Left lobe of liver (tissue), 2 donors: Measurements from ENCODE around the gene PRR5. TPM values are rescaled to one million over a fixed set of nuclear protein-coding genes. Genes with fewer than 3 reads are reported as not detected.
A peak's percentile ranks its signal among the peaks of the same experiment; 100 is the strongest.

ENCODE experiments used
- ATAC-seq: fragments of 200-7000 bp; cut with Tn5 transposase; one replicate; pipeline ENCODE4 v1.9.1; 2020; ENCODE audit warnings: mild to moderate bottlenecking, moderate library complexity
- DNase-seq: peaks from one replicate; pipeline ENCODE4 v3.0.0-alpha.2; 2020; ENCODE audit warnings: low spot score
- total RNA-seq: library from RNA; stranded (reverse); gene quantifications from one replicate; pipeline ENCODE4 v1.2.1, GENCODE V29; 2021
- donor health status: DM: no; HTN: no; CAD: no; lungs with moderate emphysema.
- donor health status: DM: no; HTN: yes; CAD: no.

Gene PRR5
- total RNA-seq, 1 donor from 2014 or later: 30.0 TPM

DNA sequence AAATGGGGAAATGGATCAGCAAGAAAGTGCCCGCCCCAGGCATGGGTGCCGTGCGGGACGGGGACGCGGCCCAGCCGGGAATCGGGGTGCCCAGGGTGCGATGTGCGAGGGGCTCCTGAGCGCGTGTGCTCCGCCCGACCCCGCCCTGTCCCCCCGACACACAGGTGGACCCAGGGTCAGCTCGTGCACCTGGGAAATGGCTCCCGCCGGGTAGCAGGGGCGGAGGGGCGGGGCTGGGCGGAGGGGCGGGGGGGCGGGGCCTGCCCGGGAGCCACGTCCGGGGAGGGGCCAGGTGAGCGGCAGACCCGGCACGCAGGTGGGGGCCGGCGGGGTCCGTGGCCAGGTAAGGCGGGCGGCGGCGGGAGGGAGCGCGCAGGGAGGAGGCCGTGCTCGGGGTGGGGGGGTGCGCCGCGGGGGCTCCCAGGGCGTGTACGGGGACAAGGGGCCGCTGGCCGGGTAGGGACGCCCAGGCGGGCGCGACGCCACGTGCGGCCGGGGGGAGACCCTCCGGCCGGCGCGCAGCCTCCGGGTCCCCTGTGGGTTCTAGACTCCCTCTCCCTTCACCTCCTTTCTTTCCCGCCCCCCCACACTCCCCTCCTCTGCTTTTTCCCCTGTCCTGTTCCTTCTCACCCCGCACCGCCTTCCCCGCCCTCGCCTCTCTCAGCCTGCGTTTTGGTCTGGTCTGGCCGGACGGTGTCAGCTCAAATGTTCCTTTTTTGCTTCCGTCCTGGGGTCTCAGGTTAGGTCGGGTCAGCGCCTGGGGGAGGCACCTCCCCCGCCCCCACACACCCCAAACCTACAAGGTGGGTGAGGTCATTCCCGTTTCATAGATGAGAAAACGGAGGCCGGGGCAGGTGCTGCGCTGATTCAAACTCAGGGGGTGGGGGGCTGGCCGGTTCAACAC is 50.5 kb downstream of the PRR5 start, which contains the start of gene ARHGAP8:
Gene ARHGAP8, plus strand, starts transcription at position 291 of the 904 bp plus-strand sequence. CDS start 33,953 bp downstream, outside the sequence.
- ATAC-seq: peak; percentile 32
- DNase-seq: no peak

DNA sequence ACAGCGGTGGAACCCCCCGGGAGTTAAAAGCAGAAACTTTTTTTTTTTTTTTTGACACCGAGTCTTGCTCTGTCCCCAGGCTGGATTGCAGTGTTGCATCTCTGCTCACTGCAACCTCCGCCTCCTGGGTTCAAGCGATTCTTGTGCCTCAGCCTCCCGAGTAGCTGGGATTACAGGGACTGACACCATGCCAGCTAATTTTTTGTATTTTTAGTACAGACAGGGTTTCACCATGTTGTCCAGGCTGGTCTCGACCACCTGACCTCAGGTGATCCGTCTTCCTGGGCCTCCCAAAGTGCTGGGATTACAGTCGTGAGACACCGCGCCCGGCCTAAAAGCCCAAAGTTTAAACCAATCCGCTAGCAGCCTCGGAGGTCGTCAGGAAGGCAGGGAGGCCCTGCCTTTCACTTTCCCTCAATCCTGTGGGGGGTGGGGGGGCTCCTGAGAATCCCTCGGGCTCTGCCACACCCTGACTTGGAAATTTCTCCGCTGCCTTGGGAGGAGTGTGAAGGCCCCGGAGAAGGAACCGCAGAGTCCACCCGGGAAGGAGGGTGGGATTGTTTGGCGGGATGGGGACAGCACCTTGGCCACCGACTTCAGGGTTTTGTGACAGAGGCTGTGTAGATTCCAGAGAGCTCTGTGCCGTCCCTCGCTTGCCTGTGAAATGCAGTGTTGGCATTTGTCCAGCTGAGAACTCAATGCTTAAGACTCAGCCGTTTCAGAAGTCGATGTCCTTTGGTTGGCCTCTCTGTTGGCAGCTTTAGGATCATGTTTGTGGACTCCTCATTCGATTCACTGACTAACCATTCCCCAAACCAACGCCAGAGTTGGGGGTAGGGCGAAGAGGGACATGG is 51.4 kb downstream of the PRR5 start:
- DNase-seq: no peak
- ATAC-seq: peak; percentile 19

DNA sequence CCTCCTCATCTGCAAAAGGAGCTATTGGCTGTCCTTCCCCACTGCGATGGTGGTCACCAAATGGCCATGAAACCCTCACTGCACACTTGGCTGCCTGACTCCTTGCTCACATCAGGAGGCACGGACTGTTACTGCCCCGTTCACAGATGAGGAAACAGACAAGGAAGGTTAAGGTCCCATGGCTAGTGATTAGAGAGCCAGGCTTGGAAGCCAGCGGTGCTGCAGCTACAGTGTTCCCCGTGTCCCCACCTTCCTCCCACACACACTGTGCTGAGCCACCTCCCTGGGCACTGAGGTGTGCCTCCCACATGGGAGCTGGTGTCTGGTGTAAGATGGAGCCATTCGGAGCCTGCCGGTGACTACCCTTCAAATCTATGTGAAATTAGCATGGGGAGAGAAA is 53.0 kb downstream of the PRR5 start:
- ATAC-seq (no peak), DNase-seq (no peak)

DNA sequence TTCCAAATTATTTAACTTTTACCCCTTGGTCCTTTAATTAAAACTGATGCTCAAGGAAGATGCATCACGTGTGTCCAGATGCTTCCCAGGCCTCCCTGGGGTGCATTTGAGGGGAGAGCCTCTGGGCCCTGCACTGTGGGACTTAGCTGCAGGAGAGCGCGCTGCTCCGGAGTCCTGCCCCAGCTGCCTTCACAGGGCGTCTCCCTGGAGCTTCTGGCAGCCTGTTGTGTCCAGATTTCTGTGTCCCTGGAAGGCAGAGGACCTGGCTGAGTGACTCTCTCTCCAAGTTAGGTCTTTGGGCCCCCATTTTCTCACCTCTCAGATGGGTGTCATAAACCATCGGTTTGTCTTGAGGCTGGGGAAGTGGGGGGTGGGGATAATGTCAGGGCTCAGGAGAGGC is 53.4 kb downstream of the PRR5 start:
- DNase-seq (no peak), ATAC-seq (no peak)

DNA sequence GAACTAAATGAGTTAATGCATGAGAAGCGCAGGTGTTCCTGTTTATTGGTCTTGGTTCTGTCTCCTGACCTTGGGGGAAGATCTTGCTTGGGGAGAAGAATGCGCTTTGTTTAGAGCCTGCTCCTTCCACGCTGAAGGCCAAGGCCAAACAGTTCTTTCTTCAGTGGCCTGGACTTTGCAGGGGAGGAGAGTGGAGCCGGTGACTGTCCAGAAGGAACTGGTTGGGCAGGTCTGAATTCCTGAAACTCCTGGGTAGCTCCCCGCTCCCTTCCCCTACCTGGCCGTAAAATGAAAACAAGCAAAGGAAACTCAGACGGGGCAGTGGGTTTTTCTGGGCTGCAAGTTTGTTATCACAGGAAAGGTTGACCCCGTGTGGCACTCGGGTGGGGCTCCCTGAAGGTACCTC is 54.0 kb downstream of the PRR5 start:
- ATAC-seq (no peak), DNase-seq (no peak)

DNA sequence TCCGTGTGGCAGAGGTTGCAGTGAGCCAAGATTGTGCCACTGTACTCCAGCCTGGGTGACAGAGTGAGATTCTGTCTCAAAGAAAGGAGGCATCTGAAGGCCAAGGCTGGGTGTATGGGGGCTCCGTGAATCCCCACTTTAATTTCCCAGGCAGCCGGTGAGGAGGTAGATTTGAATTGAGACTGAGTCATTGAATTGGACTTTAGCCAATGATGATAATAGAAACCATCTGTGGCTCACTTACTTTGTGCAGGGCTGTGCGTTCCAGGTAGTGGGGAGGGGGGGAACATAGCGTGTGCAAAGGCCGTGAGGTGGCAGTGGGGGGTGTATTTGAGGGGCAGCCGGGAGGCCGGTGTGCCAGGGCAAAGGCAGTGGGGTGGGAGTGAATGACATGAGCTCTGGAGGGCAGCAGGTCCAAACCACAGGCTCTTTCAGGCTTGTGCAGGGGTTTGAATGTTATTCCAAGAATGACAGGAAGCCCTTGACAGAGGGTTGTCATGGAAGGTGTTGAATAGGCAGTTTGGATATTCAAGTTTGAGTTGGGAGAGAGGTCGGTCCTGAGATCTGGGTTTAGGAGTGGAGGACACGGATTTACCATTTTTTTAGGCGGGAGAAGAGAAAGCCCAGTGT is 56.5 kb downstream of the PRR5 start:
- no peak for ATAC-seq
- no peak for DNase-seq

DNA sequence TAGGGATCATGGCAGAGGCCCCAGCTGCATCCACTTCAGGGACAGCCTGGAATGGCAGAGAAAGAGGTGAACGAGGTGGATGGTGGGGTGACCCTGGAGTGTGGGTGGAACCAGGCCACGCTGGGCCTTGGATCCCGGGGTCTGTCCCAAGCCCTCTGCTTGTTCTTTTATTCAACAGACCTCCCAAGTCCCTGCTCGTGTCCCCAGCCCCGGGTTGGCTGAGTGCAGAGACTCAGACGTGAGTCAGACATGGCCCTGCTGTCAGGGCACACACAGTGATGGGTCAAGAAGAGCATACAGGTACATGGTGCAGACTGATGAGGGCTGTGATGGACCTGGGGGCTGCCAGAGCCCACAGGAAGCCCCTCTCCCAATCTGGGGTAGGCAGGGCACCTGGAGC is 57.0 kb downstream of the PRR5 start:
- ATAC-seq: no peak
- DNase-seq: no peak

DNA sequence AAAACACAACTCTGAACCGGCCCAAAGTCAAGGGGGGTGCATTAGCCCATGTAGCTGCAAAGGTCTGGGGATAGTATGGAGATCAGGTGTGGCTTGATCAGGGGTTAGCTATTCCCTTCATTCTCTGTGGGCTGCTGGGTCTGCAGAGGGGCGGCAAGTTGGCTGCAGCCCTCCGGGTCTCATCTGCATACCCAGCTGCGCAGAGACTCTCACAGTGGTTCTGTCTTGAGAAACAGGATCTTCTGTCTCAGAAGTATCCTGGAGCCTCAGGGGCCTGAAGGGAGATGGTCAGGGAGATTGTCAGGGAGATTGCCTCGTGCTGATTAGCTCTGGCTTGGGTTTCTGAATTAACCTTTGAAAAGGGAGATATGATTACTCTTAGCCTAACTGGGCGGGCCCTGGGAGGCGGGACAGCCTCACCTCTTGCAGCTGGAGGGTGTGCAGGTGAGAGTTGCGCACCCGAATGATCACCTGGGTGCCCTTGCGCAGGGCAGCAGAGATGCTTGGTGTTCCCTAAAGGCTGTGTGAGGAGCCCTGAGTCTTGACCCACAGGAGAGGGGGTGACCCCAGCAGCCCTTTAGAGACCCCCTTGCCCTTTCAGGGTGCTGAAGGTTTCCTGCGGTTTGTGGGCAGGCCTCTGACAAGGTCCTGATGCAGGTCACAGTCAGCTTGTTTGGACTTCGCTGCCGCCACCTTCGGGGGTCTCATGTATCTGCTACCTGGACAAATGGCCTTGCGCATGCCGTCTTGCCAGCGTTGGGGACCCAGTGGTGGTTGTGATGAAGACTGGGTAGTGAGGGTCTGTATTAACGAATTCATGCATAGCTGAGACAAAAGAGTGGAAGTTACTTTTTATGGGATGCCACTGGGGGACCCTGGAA is 57.7 kb downstream of the PRR5 start:
- ATAC-seq: no peak

DNA sequence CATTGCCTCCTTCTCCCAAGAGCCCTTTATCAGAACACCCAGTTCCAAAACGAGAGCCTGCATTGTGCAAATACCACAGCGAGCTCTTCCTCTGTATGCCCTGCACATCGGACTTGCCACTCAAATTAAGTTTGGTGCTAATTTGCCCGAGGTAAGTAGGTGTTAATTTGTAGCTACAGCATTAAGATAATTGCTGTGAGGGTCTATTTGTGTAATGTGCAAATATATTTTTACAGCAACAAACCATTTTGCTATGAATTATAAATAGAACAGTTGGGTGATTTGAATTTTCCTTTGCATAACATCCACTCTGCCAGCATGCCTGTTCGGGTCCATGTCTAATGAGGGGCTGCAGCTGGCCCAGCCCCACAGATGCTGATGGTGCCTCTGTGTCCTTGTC is 58.5 kb downstream of the PRR5 start:
- ATAC-seq (no peak), DNase-seq (no peak)

More for the DNA sequence above, 57.7 kb downstream of the PRR5 start:
- DNase-seq: no peak

DNA sequence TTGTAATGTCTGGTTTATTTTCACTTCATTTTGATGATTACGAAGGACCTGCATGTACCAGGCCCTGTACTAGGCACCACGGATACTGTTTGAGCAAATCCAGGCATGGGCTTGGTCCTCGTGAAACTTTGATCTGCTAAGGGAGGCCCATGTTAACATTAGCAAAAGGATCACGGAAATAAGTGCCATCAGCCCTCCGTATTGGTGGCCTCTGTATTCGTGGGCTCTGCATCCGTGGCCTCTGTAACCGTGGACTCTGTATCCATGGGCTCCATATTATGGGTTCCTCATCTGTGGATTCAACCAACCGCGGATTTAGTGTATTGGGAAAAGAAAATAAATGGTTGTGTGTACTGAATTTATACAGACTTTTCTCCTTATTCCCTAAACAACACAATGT is 59.0 kb downstream of the PRR5 start:
- ATAC-seq (no peak), DNase-seq (no peak)

DNA sequence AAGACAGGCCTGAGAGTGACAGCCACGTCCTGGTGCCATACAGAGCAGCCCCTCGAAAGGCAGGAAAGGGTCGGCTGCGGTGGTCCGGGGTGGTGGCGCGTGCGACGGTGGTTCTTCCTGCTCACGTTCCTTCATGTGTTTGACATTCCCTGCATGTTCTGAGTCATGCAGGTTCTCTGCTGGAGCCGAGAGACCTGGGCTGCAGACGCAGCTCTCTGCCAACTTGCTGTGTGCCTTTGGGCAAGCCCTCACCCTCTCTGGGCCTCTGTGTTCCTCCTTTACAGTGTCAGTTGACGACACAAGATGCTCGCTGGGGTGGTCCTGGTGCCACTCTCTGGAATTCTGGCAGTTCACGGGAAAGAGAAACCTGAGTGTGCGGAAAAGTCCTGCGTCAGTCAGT is 62.4 kb downstream of the PRR5 start:
- no peak for DNase-seq
- no peak for ATAC-seq

DNA sequence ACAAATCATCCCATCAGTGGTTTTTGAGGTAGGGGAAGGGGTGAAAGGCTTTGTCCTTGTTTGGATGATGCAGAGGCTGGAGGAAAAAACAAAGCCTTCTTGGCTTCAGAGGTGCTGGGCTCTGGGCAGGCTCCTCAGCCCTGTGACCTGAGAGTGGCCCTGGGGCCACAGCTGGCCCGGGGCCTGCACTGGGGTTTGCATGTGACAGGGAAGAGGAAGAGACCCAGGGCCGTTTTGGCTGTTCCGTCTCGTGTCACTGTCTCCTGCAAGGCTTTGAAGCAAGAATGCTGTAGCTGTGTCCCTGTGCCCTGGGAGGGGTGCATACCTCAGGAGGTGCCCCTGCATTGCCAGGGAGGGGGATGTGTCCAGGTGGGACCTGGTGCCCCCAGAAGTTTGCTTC is 63.0 kb downstream of the PRR5 start:
- DNase-seq (no peak), ATAC-seq (peak; percentile 23)

DNA sequence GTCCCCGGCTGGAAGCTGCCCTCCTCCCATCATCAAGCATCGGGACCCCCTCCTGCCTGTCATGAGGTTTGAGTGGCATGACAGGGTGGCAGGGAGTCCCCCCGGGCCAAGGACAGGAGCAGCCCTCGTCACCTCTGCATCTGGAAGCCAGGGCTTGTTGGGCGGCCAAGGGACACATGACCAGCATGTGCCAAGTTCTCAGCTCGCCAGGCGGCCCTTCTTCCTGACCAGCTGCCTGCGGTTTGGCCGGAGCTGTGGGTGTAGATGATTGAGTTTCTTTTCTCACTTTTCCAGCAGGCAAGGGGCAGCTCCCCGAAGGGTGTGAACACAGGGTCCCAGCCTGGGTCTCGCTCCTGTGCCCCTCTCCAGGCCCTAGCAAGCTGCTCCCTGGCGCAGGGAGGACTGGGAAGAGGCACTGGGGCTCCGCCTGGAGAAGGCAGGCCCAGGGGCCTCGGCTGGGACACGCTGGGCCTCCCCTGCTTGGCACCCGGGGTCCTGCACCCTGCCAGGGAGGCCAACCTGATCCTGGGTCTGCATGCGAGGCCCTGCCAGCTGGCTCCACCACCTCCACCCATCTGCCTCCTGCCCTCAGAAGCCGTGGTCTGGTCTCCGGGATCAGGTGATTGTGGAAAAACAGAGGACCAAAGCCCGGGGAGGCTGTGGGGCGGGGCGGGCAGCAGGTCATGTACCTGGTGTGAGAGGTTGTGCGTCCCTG is 63.7 kb downstream of the PRR5 start:
- peak; percentile 11 for ATAC-seq
- DNase-seq: no peak

DNA sequence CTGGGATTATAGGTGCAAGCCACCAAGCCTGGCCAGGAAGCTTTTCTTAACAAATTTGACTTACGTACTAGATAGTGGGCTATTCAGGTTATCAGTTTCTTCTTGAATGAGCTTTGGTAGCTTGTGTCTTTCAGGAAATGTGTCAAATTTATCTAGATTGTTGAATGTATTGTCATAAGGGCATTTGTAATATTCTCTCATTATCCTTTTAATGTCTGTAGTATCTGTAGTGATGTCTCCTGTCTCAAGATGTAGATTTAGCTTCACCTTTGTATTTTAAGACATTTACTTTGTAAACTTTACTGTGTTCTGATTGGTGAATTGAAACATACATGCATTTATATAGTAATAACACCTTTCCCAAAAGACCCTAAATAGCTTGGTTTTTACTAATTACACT is 71.1 kb downstream of the PRR5 start:
- DNase-seq (no peak), ATAC-seq (no peak)

DNA sequence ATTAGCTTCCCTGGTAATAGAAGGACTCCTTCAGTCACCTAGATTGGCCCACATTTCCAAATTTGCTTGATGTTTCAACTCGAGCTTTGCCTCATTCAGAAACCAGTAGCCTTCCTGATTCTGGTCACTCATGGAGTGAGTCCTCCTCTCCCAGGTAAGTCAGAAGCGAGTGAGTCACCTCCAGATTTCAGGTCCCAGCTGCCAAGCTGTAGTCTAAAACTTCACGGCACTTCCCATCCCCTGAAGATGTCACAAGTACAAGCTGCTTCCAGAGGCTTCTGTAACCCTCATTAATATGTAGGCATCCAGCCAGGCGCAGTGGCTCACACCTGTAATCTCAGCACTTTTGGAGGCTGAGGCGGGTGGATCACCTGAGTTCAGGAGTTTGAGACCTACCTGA is 73.9 kb downstream of the PRR5 start:
- no peak for ATAC-seq

DNA sequence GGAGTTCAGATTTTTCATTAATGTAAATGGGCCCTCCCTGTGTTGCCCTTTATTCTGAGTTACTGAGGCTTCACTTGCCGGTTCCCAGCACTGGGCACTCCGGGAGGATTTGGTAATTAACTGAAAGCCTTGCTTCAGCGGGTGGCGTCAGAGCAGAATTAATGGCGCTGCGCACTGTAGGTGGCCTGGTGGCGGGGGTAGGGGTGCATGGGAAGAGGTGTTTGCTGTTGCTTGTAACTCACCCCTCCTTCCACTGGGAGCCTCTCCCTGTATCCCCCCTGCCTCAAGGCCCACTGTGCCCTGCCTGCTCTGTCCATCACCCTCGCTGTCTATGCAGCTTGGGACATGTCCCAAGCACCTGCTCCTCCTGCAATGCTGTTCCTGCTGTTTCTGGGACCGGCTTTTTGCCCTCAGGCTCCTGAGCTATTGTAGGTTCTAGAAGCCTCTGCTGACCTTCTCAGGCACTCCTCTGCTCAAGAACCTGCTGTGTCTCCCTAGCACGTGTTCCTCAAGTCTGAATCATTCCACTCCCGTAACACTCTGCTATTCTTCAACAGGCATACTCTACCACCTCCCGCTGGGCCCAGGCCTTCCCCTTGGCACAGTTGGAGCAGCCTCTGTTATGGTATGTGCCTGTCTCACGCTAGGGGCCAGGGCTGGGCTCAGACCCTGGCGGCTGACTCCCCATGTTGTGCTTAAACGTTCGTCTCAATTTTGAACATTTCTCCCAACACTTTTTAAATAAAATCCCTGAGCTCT is 74.8 kb downstream of the PRR5 start:
- DNase-seq (no peak), ATAC-seq (no peak)

More for the DNA sequence above, 73.9 kb downstream of the PRR5 start:
- DNase-seq: no peak

DNA sequence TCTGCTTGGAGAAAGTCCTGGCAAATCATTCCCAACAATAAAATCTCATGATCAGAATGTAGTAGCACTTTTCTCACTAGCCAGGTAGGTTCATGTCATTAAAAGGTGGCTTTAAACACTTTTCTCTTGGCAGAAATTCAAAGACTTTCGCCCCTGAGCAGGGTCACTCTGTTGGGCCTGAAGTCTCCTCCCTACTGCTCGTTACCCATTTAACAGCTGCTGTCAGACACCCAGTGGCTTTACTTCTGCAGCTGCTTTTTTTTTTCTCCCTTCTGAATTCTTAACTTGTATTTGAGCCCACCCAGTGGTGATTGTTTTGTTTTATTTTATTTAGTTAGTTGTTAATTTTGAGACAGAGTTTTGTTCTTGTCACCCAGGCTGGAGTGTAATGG is 75.4 kb downstream of the PRR5 start:
- DNase-seq (no peak), ATAC-seq (no peak)

DNA sequence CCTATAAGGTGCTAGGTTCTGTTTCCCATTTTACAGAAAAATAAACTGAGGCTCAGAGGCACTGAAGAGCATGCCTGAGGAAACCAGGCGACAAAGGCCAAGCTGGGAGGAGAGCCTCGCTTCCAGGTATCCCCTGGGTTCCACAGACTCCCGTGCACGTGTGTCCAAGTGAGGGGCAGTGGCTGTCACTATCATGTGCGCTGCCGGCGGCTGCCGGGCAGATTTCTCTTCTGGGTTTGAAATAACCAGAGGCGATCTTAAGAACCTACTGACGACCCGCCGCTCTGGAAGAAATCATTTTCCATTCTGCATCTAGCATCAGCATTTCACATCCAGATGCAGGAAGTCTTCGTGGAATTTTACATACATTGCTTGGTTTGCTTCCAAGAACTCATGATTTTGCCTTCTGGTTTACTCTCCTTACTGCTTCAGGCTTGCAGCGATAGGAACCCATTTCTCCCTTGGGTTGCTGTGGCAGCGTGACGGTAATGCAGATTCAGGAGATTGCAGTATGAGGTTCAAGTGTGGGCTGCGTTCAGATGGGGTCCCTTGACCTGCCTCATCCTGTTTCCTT is 79.0 kb downstream of the PRR5 start:
- DNase-seq (no peak), ATAC-seq (no peak)
